ENCODE measurements around the gene FBXL19. TPM values are rescaled to one million over a fixed set of nuclear protein-coding genes. Genes with fewer than 3 reads are reported as not detected.
A peak's percentile ranks its signal among the peaks of the same experiment; 100 is the strongest.

The FBXL19 gene
- total and polyA plus RNA-seq, 9 of the 15 experiments (the other 6 are each of a cell fraction or from before 2014, with no cell fraction given), result 0.13 to 48.0 (median 13.5) TPM; not detected in 1

DNA sequence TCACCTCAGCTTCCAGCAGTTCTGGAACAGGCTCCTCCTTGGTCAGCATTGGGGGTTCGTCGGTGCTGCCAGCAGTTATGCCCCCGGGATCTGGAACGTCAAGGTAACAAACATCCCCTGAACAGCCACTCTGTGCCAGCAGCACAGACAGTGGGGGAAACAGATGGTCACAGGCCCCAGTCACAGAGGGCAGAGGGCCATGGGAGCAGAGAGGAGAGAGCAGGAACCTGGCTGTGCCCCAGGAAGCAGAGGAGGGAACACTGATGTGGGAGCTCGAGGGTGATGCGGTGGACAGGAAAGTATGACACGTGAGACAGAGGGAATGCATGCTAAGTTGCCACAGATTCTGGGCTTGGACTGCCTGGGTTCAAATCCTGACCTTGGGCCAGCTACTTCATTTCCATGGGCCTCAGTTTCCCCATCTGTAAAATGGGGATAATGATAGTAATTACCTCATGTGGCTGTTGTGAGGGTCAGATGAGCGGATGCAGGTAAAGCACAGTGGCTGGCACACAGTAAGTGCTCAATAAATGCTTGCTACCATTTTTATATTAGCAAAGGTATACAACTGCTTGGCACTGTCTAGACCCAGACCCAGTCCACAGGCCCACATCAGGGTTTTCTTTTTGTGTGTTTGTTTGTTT is 34.4 kb upstream of the FBXL19 start (continued):
- TF ChIP-seq ZNF263 (CRISPR knock-in tag; IDR thresholded peaks at IDR 0.05; ENCODE audit: borderline replicate concordance) (no peak), POLR2AphosphoS5 (IDR thresholded peaks at IDR 0.05; ENCODE audit: control insufficient read depth, insufficient read depth, low read depth, low read length) (no peak), NCOA6 (IDR thresholded peaks at IDR 0.05) (no peak), ZC3H11A (IDR thresholded peaks at IDR 0.05; ENCODE audit: low read depth, low read length) (no peak), BCOR (IDR thresholded peaks at IDR 0.05) (peak; percentile 81), SIN3B (IDR thresholded peaks at IDR 0.05; ENCODE audit: low read depth) (no peak), ZNF830 (CRISPR knock-in tag; IDR thresholded peaks at IDR 0.05) (no peak), BRCA1 (IDR thresholded peaks at IDR 0.05) (no peak), BRCA1 (CRISPR knock-in tag; IDR thresholded peaks at IDR 0.05) (no peak), CXXC5 (CRISPR knock-in tag; IDR thresholded peaks at IDR 0.05) (no peak), RBM25 (IDR thresholded peaks at IDR 0.05; ENCODE audit: low read depth, low read length, severe bottlenecking) (peak; percentile 84), ZNF699 (CRISPR knock-in tag; IDR thresholded peaks at IDR 0.05; ENCODE audit: insufficient replicate concordance) (no peak)
- TF ChIP-seq, protein P1, sequence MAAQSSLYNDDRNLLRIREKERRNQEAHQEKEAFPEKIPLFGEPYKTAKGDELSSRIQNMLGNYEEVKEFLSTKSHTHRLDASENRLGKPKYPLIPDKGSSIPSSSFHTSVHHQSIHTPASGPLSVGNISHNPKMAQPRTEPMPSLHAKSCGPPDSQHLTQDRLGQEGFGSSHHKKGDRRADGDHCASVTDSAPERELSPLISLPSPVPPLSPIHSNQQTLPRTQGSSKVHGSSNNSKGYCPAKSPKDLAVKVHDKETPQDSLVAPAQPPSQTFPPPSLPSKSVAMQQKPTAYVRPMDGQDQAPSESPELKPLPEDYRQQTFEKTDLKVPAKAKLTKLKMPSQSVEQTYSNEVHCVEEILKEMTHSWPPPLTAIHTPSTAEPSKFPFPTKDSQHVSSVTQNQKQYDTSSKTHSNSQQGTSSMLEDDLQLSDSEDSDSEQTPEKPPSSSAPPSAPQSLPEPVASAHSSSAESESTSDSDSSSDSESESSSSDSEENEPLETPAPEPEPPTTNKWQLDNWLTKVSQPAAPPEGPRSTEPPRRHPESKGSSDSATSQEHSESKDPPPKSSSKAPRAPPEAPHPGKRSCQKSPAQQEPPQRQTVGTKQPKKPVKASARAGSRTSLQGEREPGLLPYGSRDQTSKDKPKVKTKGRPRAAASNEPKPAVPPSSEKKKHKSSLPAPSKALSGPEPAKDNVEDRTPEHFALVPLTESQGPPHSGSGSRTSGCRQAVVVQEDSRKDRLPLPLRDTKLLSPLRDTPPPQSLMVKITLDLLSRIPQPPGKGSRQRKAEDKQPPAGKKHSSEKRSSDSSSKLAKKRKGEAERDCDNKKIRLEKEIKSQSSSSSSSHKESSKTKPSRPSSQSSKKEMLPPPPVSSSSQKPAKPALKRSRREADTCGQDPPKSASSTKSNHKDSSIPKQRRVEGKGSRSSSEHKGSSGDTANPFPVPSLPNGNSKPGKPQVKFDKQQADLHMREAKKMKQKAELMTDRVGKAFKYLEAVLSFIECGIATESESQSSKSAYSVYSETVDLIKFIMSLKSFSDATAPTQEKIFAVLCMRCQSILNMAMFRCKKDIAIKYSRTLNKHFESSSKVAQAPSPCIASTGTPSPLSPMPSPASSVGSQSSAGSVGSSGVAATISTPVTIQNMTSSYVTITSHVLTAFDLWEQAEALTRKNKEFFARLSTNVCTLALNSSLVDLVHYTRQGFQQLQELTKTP (IDR thresholded peaks at IDR 0.05; ENCODE audit: low read depth in 1 of 2, partially characterized antibody in 2 of 2), result no peak
- TF ChIP-seq, protein P2, sequence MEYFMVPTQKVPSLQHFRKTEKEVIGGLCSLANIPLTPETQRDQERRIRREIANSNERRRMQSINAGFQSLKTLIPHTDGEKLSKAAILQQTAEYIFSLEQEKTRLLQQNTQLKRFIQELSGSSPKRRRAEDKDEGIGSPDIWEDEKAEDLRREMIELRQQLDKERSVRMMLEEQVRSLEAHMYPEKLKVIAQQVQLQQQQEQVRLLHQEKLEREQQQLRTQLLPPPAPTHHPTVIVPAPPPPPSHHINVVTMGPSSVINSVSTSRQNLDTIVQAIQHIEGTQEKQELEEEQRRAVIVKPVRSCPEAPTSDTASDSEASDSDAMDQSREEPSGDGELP (CRISPR knock-in tag; IDR thresholded peaks at IDR 0.05; ENCODE audit: borderline replicate concordance), result no peak
- TF ChIP-seq, protein P3, sequence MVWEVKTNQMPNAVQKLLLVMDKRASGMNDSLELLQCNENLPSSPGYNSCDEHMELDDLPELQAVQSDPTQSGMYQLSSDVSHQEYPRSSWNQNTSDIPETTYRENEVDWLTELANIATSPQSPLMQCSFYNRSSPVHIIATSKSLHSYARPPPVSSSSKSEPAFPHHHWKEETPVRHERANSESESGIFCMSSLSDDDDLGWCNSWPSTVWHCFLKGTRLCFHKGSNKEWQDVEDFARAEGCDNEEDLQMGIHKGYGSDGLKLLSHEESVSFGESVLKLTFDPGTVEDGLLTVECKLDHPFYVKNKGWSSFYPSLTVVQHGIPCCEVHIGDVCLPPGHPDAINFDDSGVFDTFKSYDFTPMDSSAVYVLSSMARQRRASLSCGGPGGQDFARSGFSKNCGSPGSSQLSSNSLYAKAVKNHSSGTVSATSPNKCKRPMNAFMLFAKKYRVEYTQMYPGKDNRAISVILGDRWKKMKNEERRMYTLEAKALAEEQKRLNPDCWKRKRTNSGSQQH (CRISPR knock-in tag; IDR thresholded peaks at IDR 0.05), result no peak
- TF ChIP-seq, protein P4, sequence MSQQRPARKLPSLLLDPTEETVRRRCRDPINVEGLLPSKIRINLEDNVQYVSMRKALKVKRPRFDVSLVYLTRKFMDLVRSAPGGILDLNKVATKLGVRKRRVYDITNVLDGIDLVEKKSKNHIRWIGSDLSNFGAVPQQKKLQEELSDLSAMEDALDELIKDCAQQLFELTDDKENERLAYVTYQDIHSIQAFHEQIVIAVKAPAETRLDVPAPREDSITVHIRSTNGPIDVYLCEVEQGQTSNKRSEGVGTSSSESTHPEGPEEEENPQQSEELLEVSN (IDR thresholded peaks at IDR 0.05; ENCODE audit: borderline replicate concordance in 1 of 2, extremely low read depth in 1 of 2, insufficient read depth in 1 of 2, insufficient read length in 1 of 2, low read depth in 1 of 2, low read length in 1 of 2, poor library complexity in 1 of 2, severe bottlenecking in 1 of 2), result no peak

Data from K562 (cell line).